K562 (cell line): ENCODE data around the gene DCPS. TPM values are rescaled to one million over a fixed set of nuclear protein-coding genes. Genes with fewer than 3 reads are reported as not detected.

ENCODE experiments used
- ATAC-seq: fragments of 200-7000 bp; cut with Tn5 transposase; 3 replicates; pipeline ENCODE4 v1.9.1; 2020; ENCODE audit warnings: moderate library complexity
- BruUV-seq: library from RNA; stranded (reverse); fragments of 400-500 nt; replicated peaks from 2 replicates; lab custom pipeline; 2021; lab: Mats Ljungman, UMichigan
- CTCF ChIA-PET: fragments of 300-600 bp; formaldehyde crosslinking; extraction: SDS; loops from one replicate; lab custom pipeline; 2021; ENCODE audit warnings: low intra/inter-chr PET ratio; lab: Yijun Ruan, JAX
- POLR2A ChIA-PET: fragments of 300-600, 350-650 bp; sonication (Branson Sonifier 250); formaldehyde crosslinking; extraction: SDS; loops from one replicate; lab custom pipeline; 2021; ENCODE audit warnings: antibody characterized with exemption, inconsistent platforms; lab: Yijun Ruan, JAX
- DNase-seq, 4 experiments: peaks; one replicate each; pipeline versions ENCODE4 v3.0.0 to v3.0.0-alpha.2; 2011 to 2018; ENCODE audit warnings: low spot score in 3 of 4, mixed read lengths in 3 of 4; ENCODE audit errors: extremely low read depth in 1 of 4
- FAIRE-seq: peaks from 2 replicates; lab custom pipeline; 2011; peaks lifted over from hg19 to GRCh38; lab: Jason Lieb, UNC
- H2AFZ ChIP-seq: 2 replicates; pipeline ENCODE4 v1.6.0; 2011; ENCODE audit warnings: low read depth, low read length, control low read depth, inconsistent platforms
- H3K27ac ChIP-seq: fragments of 200-600 bp; 3 replicates; pipeline ENCODE4 v1.8.0; 2011; ENCODE audit warnings: low read depth, mild to moderate bottlenecking, control low read depth, inconsistent platforms, low read length, moderate library complexity, mixed read lengths; ENCODE audit errors: extremely low read depth
- H3K27me3 ChIP-seq, 2 experiments: fragments of 300-600 bp in 1 of 2; 2 replicates in 1 of 2; 3 replicates in 1 of 2; pipeline versions ENCODE4 v1.6.0 to v1.8.0; 2011; ENCODE audit warnings: inconsistent platforms in 2 of 2, low read length in 2 of 2, mild to moderate bottlenecking in 1 of 2, mixed read lengths in 1 of 2, moderate library complexity in 1 of 2; ENCODE audit not compliant: control insufficient read depth in 2 of 2, insufficient read depth in 2 of 2
- H3K36me3 ChIP-seq: fragments of 300-600 bp; 3 replicates; pipeline ENCODE4 v1.8.0; 2011; ENCODE audit warnings: mild to moderate bottlenecking, low read length, inconsistent platforms; ENCODE audit not compliant: control insufficient read depth, insufficient read depth
- H3K4me1 ChIP-seq, 2 experiments: fragments of 200-600 bp in 1 of 2; replicated peaks in 1 of 2; 2 replicates in 1 of 2; 3 replicates in 1 of 2; pipeline versions ENCODE4 v1.5.1 to v1.8.0; 2011; ENCODE audit warnings: inconsistent platforms in 2 of 2, low read length in 2 of 2, mild to moderate bottlenecking in 1 of 2, mixed read lengths in 1 of 2, moderate library complexity in 1 of 2; ENCODE audit not compliant: control insufficient read depth in 2 of 2, insufficient read depth in 2 of 2
- H3K4me2 ChIP-seq: 2 replicates; pipeline ENCODE4 v1.6.1; 2011; ENCODE audit warnings: low read length, control low read depth, inconsistent platforms, mixed read lengths; ENCODE audit not compliant: insufficient read depth
- H3K4me3 ChIP-seq: fragments of 200-600 bp; sonication (generic), shearing (Covaris generic); 2 replicates; pipeline ENCODE4 v1.5.1; 2016; ENCODE audit warnings: control low read depth, inconsistent platforms
- H3K79me2 ChIP-seq: fragments of 200-600 bp; 3 replicates; pipeline ENCODE4 v1.8.0; 2011; ENCODE audit warnings: low read length, inconsistent platforms; ENCODE audit not compliant: control insufficient read depth, insufficient read depth
- H3K9ac ChIP-seq, 2 experiments: 2 replicates each; pipeline versions ENCODE4 v1.6.0 to v1.6.1; 2011; ENCODE audit warnings: low read depth in 2 of 2, low read length in 2 of 2, control low read depth in 1 of 2, inconsistent platforms in 1 of 2, mild to moderate bottlenecking in 1 of 2, mixed read lengths in 1 of 2; ENCODE audit not compliant: insufficient read depth in 1 of 2
- H3K9me1 ChIP-seq: one replicate; pipeline ENCODE4 v1.6.0; 2011; ENCODE audit warnings: inconsistent platforms, mild to moderate bottlenecking, low read length, moderate library complexity; ENCODE audit not compliant: control insufficient read depth, insufficient read depth
- H3K9me3 ChIP-seq: replicated peaks from 2 replicates; pipeline ENCODE4 v1.5.1; 2011; ENCODE audit warnings: low read depth, low read length, inconsistent platforms; ENCODE audit not compliant: control insufficient read depth, insufficient read depth
- H4K20me1 ChIP-seq: replicated peaks from 2 replicates; pipeline ENCODE4 v1.6.1; 2011; ENCODE audit warnings: low read length, inconsistent platforms, mixed read lengths; ENCODE audit not compliant: control insufficient read depth, insufficient read depth
- CBX8 ChIP-seq: fragments of 200-600 bp; sonication (generic); IDR thresholded peaks from 2 replicates; pipeline ENCODE4 v1.6.1; 2012; ENCODE audit warnings: borderline replicate concordance, mixed run types, low read depth, mild to moderate bottlenecking, moderate library complexity, mixed read lengths, low read length, control low read depth, inconsistent platforms; ENCODE audit not compliant: poor library complexity, severe bottlenecking; ENCODE audit errors: extremely low read depth
- CREB5 ChIP-seq: fragments of 250-450 bp; sonication (Bioruptor Pico); IDR thresholded peaks from 2 replicates; pipeline ENCODE4 v1.5.0; 2020; ENCODE audit warnings: mild to moderate bottlenecking
- DIDO1 ChIP-seq: fragments of 450-650 bp; IDR thresholded peaks from 2 replicates; pipeline ENCODE4 v1.6.1; 2016; ENCODE audit warnings: low read depth, missing biosample characterization, missing genetic modification characterization
- DMBX1 ChIP-seq: fragments of 250-450 bp; sonication (Bioruptor Pico); IDR thresholded peaks from 2 replicates; pipeline ENCODE4 v1.8.0; 2022; ENCODE audit warnings: inconsistent platforms, mild to moderate bottlenecking, moderate library complexity, borderline replicate concordance
- FOXA3 ChIP-seq, 2 experiments: fragments of 450-650 bp in 1 of 2; sonication (generic) in 1 of 2; formaldehyde crosslinking; IDR thresholded peaks in 1 of 2; conservative IDR thresholded peaks in 1 of 2; 2 replicates each; pipeline versions ENCODE4 v1.4.0 to v1.8.0; 2020 to 2022; ENCODE audit warnings: mild to moderate bottlenecking in 2 of 2, missing genetic modification reagents in 1 of 2
- GABPA ChIP-seq: fragments of 200-800 bp; sonication (Bioruptor generic); conservative IDR thresholded peaks from 2 replicates; pipeline ENCODE4 v1.6.1; 2016; ENCODE audit warnings: low read depth, missing genetic modification characterization, missing compliant biosample characterization
- HDAC1 ChIP-seq, 2 experiments: fragments of 450-650 bp; IDR thresholded peaks; 2 replicates each; pipeline ENCODE4 v1.6.1; 2016 to 2017; ENCODE audit warnings: inconsistent platforms in 1 of 2, mild to moderate bottlenecking in 1 of 2, moderate library complexity in 1 of 2
- NFYB ChIP-seq: IDR thresholded peaks from 2 replicates; pipeline ENCODE4 v1.6.1; 2011; ENCODE audit warnings: mild to moderate bottlenecking, moderate library complexity; ENCODE audit not compliant: insufficient read length; ENCODE audit errors: extremely low read depth
- PHTF2 ChIP-seq: fragments of 250-450 bp; sonication (Bioruptor Pico); IDR thresholded peaks from 2 replicates; pipeline ENCODE4 v1.5.0; 2021; ENCODE audit warnings: mild to moderate bottlenecking
- RBM15 ChIP-seq: fragments of 200-400 bp; formaldehyde crosslinking; IDR thresholded peaks from 2 replicates; pipeline ENCODE4 v1.6.1; 2018; ENCODE audit warnings: mild to moderate bottlenecking, low read length, moderate library complexity; ENCODE audit not compliant: insufficient read depth
- SP2 ChIP-seq: IDR thresholded peaks from 2 replicates; pipeline ENCODE4 v1.6.1; 2011; ENCODE audit warnings: mild to moderate bottlenecking, low read depth, low read length, moderate library complexity; ENCODE audit not compliant: poor library complexity, severe bottlenecking; ENCODE audit errors: extremely low read depth
- TCF7 ChIP-seq: sonication (generic); IDR thresholded peaks from 2 replicates; pipeline ENCODE4 v1.6.1; 2016; ENCODE audit warnings: antibody characterized with exemption, borderline replicate concordance
- YBX1 ChIP-seq: fragments of 450-650 bp; IDR thresholded peaks from 2 replicates; pipeline ENCODE4 v1.7.1; 2016; ENCODE audit warnings: mild to moderate bottlenecking
- ZBTB43 ChIP-seq: sonication (generic); formaldehyde crosslinking; IDR thresholded peaks from 2 replicates; pipeline ENCODE4 v1.8.0; 2023; ENCODE audit warnings: mild to moderate bottlenecking, missing genetic modification reagents
- ZNF695 ChIP-seq: fragments of 450-650 bp; formaldehyde crosslinking; IDR thresholded peaks from 2 replicates; pipeline ENCODE4 v1.4.0; 2020; ENCODE audit warnings: mild to moderate bottlenecking, moderate library complexity
- WGBS: fragments of 100-300 bp; shearing (Covaris generic); methylation state at CpG from one replicate; pipeline ENCODE4 v1.1.6; 2016; ENCODE audit warnings: low coverage, mixed read lengths; ENCODE audit not compliant: insufficient coverage; ENCODE audit errors: missing lambda C conversion rate; 5-methylcytosine and 5-hydroxymethylcytosine counted together
- in situ Hi-C: fragments of 300-500 bp; cut with MboI; formaldehyde crosslinking; loops from 4 replicates; pipeline ENCODE4 v1.15.0; 2018; ENCODE audit warnings: inconsistent platforms, mixed read lengths
- intact Hi-C: fragments of 100-400 bp; cut with micrococcal nuclease; formaldehyde crosslinking; loops from 2 replicates; pipeline ENCODE4 v1.14.2; 2022
- polyA plus RNA-seq, 8 experiments: library from polyadenylated mRNA; depleted of rRNA in 4 of 8; stranded (reverse) in 5 of 8; unstranded in 3 of 8; fragments of >200 nt; fragmentation: Nextera tagmentation in 2 of 8; fragmentation: Illumina TruSeq in 1 of 8; extraction: Ambion mirVana in 2 of 8; extraction: Trizol in 1 of 8; gene quantifications; 2 replicates each; pipeline versions ENCODE4 v1.2.1 to v1.2.3, GENCODE V29; 2011 to 2014; ENCODE audit warnings: inconsistent platforms in 1 of 8, missing spikeins in 1 of 8
- total RNA-seq, 7 experiments: library from RNA; depleted of rRNA in 6 of 7; stranded (reverse); fragments of >200 nt in 6 of 7; fragmentation: Illumina TruSeq in 2 of 7; extraction: Trizol in 2 of 7; gene quantifications; 2 replicates each; pipeline versions ENCODE4 v1.2.1 to v1.2.3, GENCODE V29; 2011 to 2021; ENCODE audit warnings: low replicate concordance in 1 of 7
- TF ChIP-seq, protein P1 (sequence below): fragments of 250-450 bp; sonication (Bioruptor Pico); IDR thresholded peaks from 2 replicates; pipeline ENCODE4 v1.4.0; 2020; ENCODE audit warnings: borderline replicate concordance

The DCPS gene
- total and polyA plus RNA-seq, 9 of the 15 experiments (the other 6 are each of a cell fraction or from before 2014, with no cell fraction given), result 8.7 to 38.1 (median 17.9) TPM

- no peak for TF ChIP-seq GABPA
- TF ChIP-seq ZBTB43 (CRISPR knock-in tag), result no peak
- TF ChIP-seq CBX8, result no peak
- TF ChIP-seq SP2, result no peak
- no peak for TF ChIP-seq TCF7
- TF ChIP-seq RBM15, result no peak
Measured at GRCh38 chr11:126303623-126304456, at the start of gene DCPS (continued).

DNA sequence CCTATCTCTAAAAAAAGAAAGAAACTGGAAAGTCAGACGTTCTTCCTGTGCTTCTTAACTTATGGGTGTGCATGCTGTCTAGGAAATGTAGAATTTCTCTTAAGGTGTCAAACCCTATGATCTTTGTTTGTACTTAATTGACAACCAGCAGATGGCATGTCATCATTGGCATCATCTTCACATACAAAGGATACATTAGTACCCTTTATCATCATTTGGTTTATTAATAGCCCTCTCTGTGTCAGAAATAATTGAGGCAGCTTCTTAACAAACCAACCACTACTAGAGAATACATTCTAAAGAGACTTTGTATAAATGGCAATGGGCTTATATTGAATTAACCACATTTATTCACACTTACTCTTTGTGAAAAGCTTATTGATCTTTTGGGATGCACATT lies 49.0 kb upstream of the DCPS start:
- no peak overlapping the region for H3K9ac ChIP-seq
- no peak for ATAC-seq
- no TSS peak for BruUV-seq
- ChIA-PET CTCF (no interaction called here), POLR2A (interaction anchor here (1.6 to 2.3 kb wide), 2 partner anchors 9 to 14 kb away, joined by 7 read pairs; partner anchors contain the start of genes FOXRED1 and SRPRA)
- H3K27ac ChIP-seq, result no peak overlapping the region
- no peak for FAIRE-seq
- no peak for DNase-seq
- no peaks in the 10 kb centered on the region for H4K20me1 ChIP-seq
- peaks cover 58% of the 10 kb centered on the region for H3K36me3 ChIP-seq
- peaks cover 0 to 6% of the 10 kb centered on the region in 2 experiments; a peak in 2 of 5 replicates for H3K4me1 ChIP-seq
- intact Hi-C loops (no loop called here), in situ Hi-C loops (no loop called here)
- H3K9me1 ChIP-seq, result no peaks in the 10 kb centered on the region
- no peak overlapping the region for H3K4me2 ChIP-seq
- H3K9me3 ChIP-seq, result no peaks in the 10 kb centered on the region
- H3K27me3 ChIP-seq, result no peaks in the 10 kb centered on the region
- H2AFZ ChIP-seq, result no peak overlapping the region
- WGBS, result 17% methylated on average over 1 of the region's 1 CpG
- no peak overlapping the region for H3K4me3 ChIP-seq
- H3K79me2 ChIP-seq, result no peaks in the 10 kb centered on the region
- TF ChIP-seq, protein P1, sequence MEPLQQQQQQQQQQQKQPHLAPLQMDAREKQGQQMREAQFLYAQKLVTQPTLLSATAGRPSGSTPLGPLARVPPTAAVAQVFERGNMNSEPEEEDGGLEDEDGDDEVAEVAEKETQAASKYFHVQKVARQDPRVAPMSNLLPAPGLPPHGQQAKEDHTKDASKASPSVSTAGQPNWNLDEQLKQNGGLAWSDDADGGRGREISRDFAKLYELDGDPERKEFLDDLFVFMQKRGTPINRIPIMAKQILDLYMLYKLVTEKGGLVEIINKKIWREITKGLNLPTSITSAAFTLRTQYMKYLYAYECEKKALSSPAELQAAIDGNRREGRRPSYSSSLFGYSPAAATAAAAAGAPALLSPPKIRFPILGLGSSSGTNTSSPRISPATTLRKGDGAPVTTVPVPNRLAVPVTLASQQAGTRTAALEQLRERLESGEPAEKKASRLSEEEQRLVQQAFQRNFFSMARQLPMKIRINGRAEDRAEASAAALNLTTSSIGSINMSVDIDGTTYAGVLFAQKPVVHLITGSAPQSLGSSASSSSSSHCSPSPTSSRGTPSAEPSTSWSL (CRISPR knock-in tag), result no peak
- TF ChIP-seq ZNF695 (CRISPR knock-in tag), result no peak
- TF ChIP-seq YBX1, result no peak
- no peak for TF ChIP-seq FOXA3 (CRISPR knock-in tag; conservative IDR thresholded peaks at IDR 0.05 in 1 of 2, IDR thresholded peaks at IDR 0.05 in 1 of 2)
- TF ChIP-seq NFYB, result no peak
- TF ChIP-seq DMBX1, result no peak
- no peak for TF ChIP-seq CREB5 (CRISPR knock-in tag)
- TF ChIP-seq HDAC1 (IDR thresholded peaks at IDR 0.05), result no peak
- no peak for TF ChIP-seq PHTF2 (CRISPR knock-in tag)
- no peak for TF ChIP-seq DIDO1 (tag)
